ENCODE results near the gene BLOC1S2. TPM values are rescaled to one million over a fixed set of nuclear protein-coding genes. Genes with fewer than 3 reads are reported as not detected.

BLOC1S2 gene
- total and polyA plus RNA-seq, 2 of the 8 experiments (the other 6 are each of a cell fraction or from before 2014, with no cell fraction given) = 25.1 to 50.6 TPM

DNA sequence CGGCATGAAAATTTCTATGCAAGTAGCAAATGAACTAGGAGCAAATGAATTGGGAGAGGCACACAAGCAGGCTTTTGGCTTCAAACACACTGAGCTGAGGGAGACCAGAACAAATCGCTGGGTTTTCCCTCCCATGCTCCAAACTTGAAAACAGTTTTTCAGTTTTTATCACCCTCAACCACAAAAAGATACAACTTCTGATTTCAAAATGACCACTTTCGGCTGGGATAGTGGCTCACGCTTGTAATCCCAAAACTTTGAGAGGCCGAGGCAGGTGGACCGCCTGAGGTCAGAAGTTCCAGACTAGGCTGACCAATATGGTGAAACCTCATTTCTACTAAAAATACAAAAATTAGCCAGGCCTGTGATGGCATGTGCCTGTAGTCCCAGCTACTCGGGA lies 48.1 kb downstream of the BLOC1S2 start:
- peaks cover 0 to 2% of the 10 kb centered on the region in 2 experiments for H4K20me1 ChIP-seq (replicated peaks in 1 of 2; ENCODE audit: control insufficient read depth in 1 of 2, insufficient read depth in 2 of 2, low read length in 2 of 2)
- no peak overlapping the region for H3K4ac ChIP-seq (replicated peaks; ENCODE audit: insufficient read length, low read depth, low read length)
- H3K27me3 ChIP-seq (replicated peaks in 1 of 4; ENCODE audit: control insufficient read depth in 3 of 4, extremely low read depth in 1 of 4, insufficient read depth in 3 of 4, low read length in 3 of 4) = no peaks in the 10 kb centered on the region
- no peak overlapping the region for H3K4me2 ChIP-seq (ENCODE audit: insufficient read depth in 1 of 2, low read depth in 2 of 2, low read length in 2 of 2)
- H3K14ac ChIP-seq (ENCODE audit: insufficient read length) = no peak overlapping the region
- no peak overlapping the region for H3K4me3 ChIP-seq (ENCODE audit: extremely low read depth in 1 of 4, insufficient read depth in 2 of 4, low read depth in 3 of 4, low read length in 4 of 4)
- peaks cover 6 to 49% (median 38%) of the 10 kb centered on the region in 4 experiments for H3K36me3 ChIP-seq (ENCODE audit: control insufficient read depth in 2 of 4, insufficient read depth in 4 of 4, low read length in 3 of 4)
- H3K9me3 ChIP-seq (ENCODE audit: insufficient read depth in 2 of 2, low read depth in 1 of 2, low read length in 1 of 2) = no peaks in the 10 kb centered on the region
- no peak overlapping the region for H2BK15ac ChIP-seq (ENCODE audit: low read length)
- no peak overlapping the region for H2BK120ac ChIP-seq (replicated peaks; ENCODE audit: low read depth, low read length)
- ChIA-PET POLR2A (ENCODE audit: partially characterized antibody) (interaction anchor here (1.6 kb wide), 1 partner anchor 10 kb away, joined by 3 read pairs; no protein-coding TSS in a partner anchor), CTCF (ENCODE audit: partially characterized antibody) (interaction anchor here (2.0 kb wide), 1 partner anchor 11 kb away, joined by 6 read pairs; no protein-coding TSS in a partner anchor)
- no peak overlapping the region for H3K27ac ChIP-seq (ENCODE audit: low read depth, low read length)
- H3K9ac ChIP-seq (replicated peaks in 1 of 4; ENCODE audit: extremely low read depth in 1 of 4, low read depth in 3 of 4, low read length in 3 of 4) = no peak overlapping the region
- H3K18ac ChIP-seq (ENCODE audit: extremely low read depth, low read length) = no peak overlapping the region
- no peak overlapping the region for H2BK20ac ChIP-seq (ENCODE audit: low read length)
- FAIRE-seq (no peak), DNase-seq (ENCODE audit: low read depth in 1 of 2, low spot score in 2 of 2) (no peak)
- no peaks in the 10 kb centered on the region for H3K4me1 ChIP-seq (replicated peaks in 1 of 4; ENCODE audit: control insufficient read depth in 3 of 4, insufficient read depth in 4 of 4, low read length in 3 of 4)
- no peak overlapping the region for H2AFZ ChIP-seq (ENCODE audit: low read length)
- H3K23me2 ChIP-seq (ENCODE audit: low read depth, low read length) = no peaks in the 10 kb centered on the region
- no peak overlapping the region for H4K5ac ChIP-seq (ENCODE audit: insufficient read length, low read depth, low read length)
- WGBS, 2 experiments (ENCODE audit: extremely low coverage in 1 of 2, insufficient coverage in 1 of 2, insufficient read length in 1 of 2, insufficient replicate concordance in 2 of 2, low coverage in 1 of 2, low lambda C conversion rate in 2 of 2, missing lambda C conversion rate in 1 of 2) = 88% methylated on average over 7 of the region's 7 CpGs; no CpG with 5 or more reads in 1 of the 2 experiments
- H3K79me2 ChIP-seq (ENCODE audit: control insufficient read depth in 1 of 2, insufficient read depth in 2 of 2, low read length in 2 of 2) = no peaks in the 10 kb centered on the region
- H2BK5ac ChIP-seq (ENCODE audit: low read depth, low read length) = no peak overlapping the region
- H3K79me1 ChIP-seq (ENCODE audit: low read depth, low read length) = no peaks in the 10 kb centered on the region
- no peak overlapping the region for H4K8ac ChIP-seq (ENCODE audit: extremely low read depth, insufficient read depth, low read length)
- no peak overlapping the region for H2BK12ac ChIP-seq (ENCODE audit: low read depth, low read length)
- no peak overlapping the region for H4K91ac ChIP-seq (replicated peaks; ENCODE audit: insufficient read length, low read length)
- H2AK5ac ChIP-seq (ENCODE audit: low read depth, low read length) = no peak overlapping the region
- H3K56ac ChIP-seq (replicated peaks; ENCODE audit: insufficient read length, low read depth, low read length) = no peak overlapping the region
- no peak overlapping the region for H3K23ac ChIP-seq (ENCODE audit: insufficient read length)
- no peak for TF ChIP-seq KDM4A (IDR thresholded peaks at IDR 0.05; ENCODE audit: low read depth, low read length, severe bottlenecking)
- no peak for TF ChIP-seq CBX8 (IDR thresholded peaks at IDR 0.05; ENCODE audit: borderline replicate concordance, low read depth, low read length)
- no peak for TF ChIP-seq ZNF274 (IDR thresholded peaks at IDR 0.05; ENCODE audit: borderline replicate concordance, extremely low read depth, low read length)
